Esophagus squamous epithelium (tissue), 5 donors: ENCODE results near the gene NRF1. TPM values are rescaled to one million over a fixed set of nuclear protein-coding genes. Genes with fewer than 3 reads are reported as not detected.

ENCODE experiments used
- DNase-seq: peaks from one replicate; lab custom pipeline; 2025; lab: John Stamatoyannopoulos, UW
- H3K27ac ChIP-seq, 4 donors: fragments of 200-600 bp; sonication (generic); one replicate each; pipeline ENCODE4 v1.5.1; 2016 to 2019; ENCODE audit warnings: mild to moderate bottlenecking in 1 of 4
- H3K27me3 ChIP-seq, 4 donors: fragments of 200-600 bp; sonication (generic); 1 replicate in 3 of 4; 2 replicates in 1 of 4; pipeline versions ENCODE4 v1.5.1 to v1.6.0; 2017 to 2021; ENCODE audit warnings: antibody characterized with exemption in 1 of 4
- H3K36me3 ChIP-seq, 3 donors: fragments of 200-600 bp; sonication (generic); one replicate each; pipeline ENCODE4 v1.5.1; 2016 to 2019
- H3K4me1 ChIP-seq, 3 donors: fragments of 200-600 bp; sonication (generic); one replicate each; pipeline ENCODE4 v1.5.1; 2017 to 2019
- H3K4me3 ChIP-seq, 4 donors: fragments of 200-600 bp; sonication (generic); 1 replicate in 3 of 4; 2 replicates in 1 of 4; pipeline ENCODE4 v1.5.1; 2016 to 2019; ENCODE audit warnings: mild to moderate bottlenecking in 2 of 4, moderate library complexity in 1 of 4
- H3K9me3 ChIP-seq, 3 donors: fragments of 200-600 bp; sonication (generic); one replicate each; pipeline ENCODE4 v1.5.1; 2016 to 2019
- CTCF ChIP-seq, 6 experiments: fragments of 450-650 bp in 4 of 6; fragments of 200-600 bp in 2 of 6; sonication (generic) in 2 of 6; IDR thresholded peaks; one replicate each; pipeline ENCODE4 v1.5.1; 2016 to 2019; ENCODE audit warnings: antibody characterized with exemption in 6 of 6, mild to moderate bottlenecking in 4 of 6, moderate library complexity in 4 of 6
- POLR2A ChIP-seq, 4 donors: fragments of 450-650 bp; IDR thresholded peaks; one replicate each; pipeline ENCODE4 v1.6.1; 2017; ENCODE audit warnings: antibody characterized with exemption in 4 of 4, mild to moderate bottlenecking in 4 of 4, moderate library complexity in 3 of 4
- WGBS, 2 donors: methylation state at CpG; one replicate each; pipeline ENCODE4 v1.1.5; 2018; 5-methylcytosine and 5-hydroxymethylcytosine counted together
- intact Hi-C: fragments of 100-400 bp; cut with DNase I; formaldehyde crosslinking; loops from one replicate; pipeline ENCODE4 v1.15.0; 2022
- total RNA-seq, 4 donors: library from RNA; depleted of rRNA; stranded (reverse); fragments of >200 nt; gene quantifications; one replicate each; pipeline ENCODE4 v1.1.0, GENCODE V29; 2016
- donor health status: DM: yes; HTN: yes; CAD: no.

NRF1 gene
- total RNA-seq, 4 donors from 2014 or later, result 10.0 to 18.3 (median 13.3) TPM

GRCh38 chr7:129775695-129776361 lies 164.3 kb downstream of the NRF1 start:
- no peak for DNase-seq
- intact Hi-C loops, result no loop called here
- 79 to 88% methylated on average over 4 to 6 of the region's 12 CpGs for WGBS, 2 donors
- Histone ChIP-seq H3K27ac (no peak overlapping the region), H3K9me3 (no peaks in the 10 kb centered on the region), H3K4me1 (peaks cover 18 to 29% (median 25%) of the 10 kb centered on the region in 3 donors), H3K4me3 (no peak overlapping the region), H3K36me3 (no peaks in the 10 kb centered on the region), H3K27me3 (peaks cover 9 to 70% (median 22%) of the 10 kb centered on the region in 4 donors)
- TF ChIP-seq CTCF (IDR thresholded peaks at IDR 0.05) (no peak), POLR2A (IDR thresholded peaks at IDR 0.05) (no peak)

DNA sequence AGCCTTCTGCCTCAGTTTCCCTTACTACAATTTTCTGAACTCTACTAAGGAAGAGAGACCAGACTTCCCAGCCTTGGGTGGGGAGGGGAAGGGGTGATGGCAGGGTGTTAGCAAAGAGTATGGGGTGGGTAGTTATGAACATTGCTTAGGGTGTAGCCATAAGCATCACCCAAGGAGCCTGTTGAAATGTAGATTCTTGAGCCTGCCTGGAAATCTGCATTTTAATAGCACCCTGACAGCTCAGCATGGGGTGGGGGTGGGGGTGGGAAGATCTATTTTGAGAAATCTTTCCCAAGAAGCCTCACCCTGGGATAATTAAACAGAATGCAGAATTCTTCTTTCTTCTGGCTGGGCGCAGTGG lies 164.8 kb downstream of the NRF1 start:
- no peaks in the 10 kb centered on the region for H3K36me3 ChIP-seq
- intact Hi-C loops, result no loop called here
- WGBS, 2 donors, result 75 to 89% methylated on average over 1 of the region's 1 CpG
- no peak for TF ChIP-seq CTCF (IDR thresholded peaks at IDR 0.05)
- no peak for TF ChIP-seq POLR2A (IDR thresholded peaks at IDR 0.05)
- H3K27ac ChIP-seq, result no peak overlapping the region
- H3K4me1 ChIP-seq, result peaks cover 23 to 34% (median 30%) of the 10 kb centered on the region in 3 donors
- H3K27me3 ChIP-seq, result peaks cover 14 to 75% (median 27%) of the 10 kb centered on the region in 4 donors
- no peak overlapping the region for H3K4me3 ChIP-seq
- no peaks in the 10 kb centered on the region for H3K9me3 ChIP-seq
- DNase-seq, result no peak

- Histone ChIP-seq H3K4me3 (no peak overlapping the region), H3K4me1 (peaks cover 32 to 44% (median 40%) of the 10 kb centered on the region in 3 donors), H3K9me3 (no peaks in the 10 kb centered on the region), H3K27ac (no peak overlapping the region), H3K36me3 (no peaks in the 10 kb centered on the region), H3K27me3 (peaks cover 22 to 85% (median 36%) of the 10 kb centered on the region in 4 donors)
- no peak for DNase-seq
- TF ChIP-seq POLR2A (IDR thresholded peaks at IDR 0.05), result no peak
- TF ChIP-seq CTCF (IDR thresholded peaks at IDR 0.05), result no peak
- intact Hi-C loops, result no loop called here
- 59 to 61% methylated on average over 7 to 10 of the region's 19 CpGs for WGBS, 2 donors
Measured at GRCh38 chr7:129777195-129777844, 165.8 kb downstream of the NRF1 start.

DNA sequence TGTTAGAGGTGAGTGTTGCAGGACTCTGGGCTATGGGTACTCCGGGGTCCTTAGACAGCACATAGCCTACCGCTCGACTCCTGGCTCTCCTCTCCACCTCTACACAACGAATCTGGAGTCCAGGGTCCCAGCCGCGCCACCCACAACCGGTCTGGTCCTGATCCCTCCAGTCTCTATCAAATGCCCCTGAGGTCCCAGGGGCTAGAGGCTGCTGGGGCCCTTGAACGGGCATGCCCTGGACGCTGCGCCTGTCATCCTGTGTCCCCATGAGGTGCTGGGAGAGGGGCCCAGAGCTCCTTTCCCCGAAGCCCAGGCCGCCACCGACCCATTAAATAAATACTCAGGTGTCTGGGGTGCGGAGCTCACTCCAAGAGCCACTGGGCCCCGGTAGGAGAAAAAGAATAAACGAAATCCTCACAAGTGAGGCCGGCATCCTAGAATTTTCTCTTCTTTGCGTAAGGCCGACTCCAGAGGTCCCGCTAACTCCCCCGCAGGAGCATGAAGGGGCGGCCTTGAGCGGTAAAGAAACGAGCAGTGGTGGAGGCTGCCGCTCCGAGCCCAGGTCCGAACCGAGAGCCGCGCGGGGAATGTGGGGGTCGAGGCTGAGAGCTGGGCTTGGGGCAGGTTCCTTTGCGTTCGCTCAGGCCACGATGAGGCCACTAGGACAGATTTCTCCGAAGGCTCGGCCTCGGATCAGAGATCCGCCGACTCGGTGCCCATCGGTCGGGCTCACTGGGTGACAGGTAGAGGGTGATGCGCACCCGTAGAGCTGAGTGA lies 166.7 kb downstream of the NRF1 start:
- H3K27me3 ChIP-seq, result peaks cover 30 to 87% (median 43%) of the 10 kb centered on the region in 4 donors
- WGBS, 2 donors, result 36 to 53% methylated on average over 19 of the region's 45 CpGs
- H3K27ac ChIP-seq, result no peak overlapping the region
- no peak for DNase-seq
- H3K36me3 ChIP-seq, result no peaks in the 10 kb centered on the region
- TF ChIP-seq POLR2A (IDR thresholded peaks at IDR 0.05) (no peak), CTCF (IDR thresholded peaks at IDR 0.05) (no peak)
- H3K4me3 ChIP-seq, result peak overlapping the region in 3 of 4 donors; percentile 68 to 77 (median 71)
- intact Hi-C loops, result no loop called here
- H3K9me3 ChIP-seq, result no peaks in the 10 kb centered on the region
- peaks cover 34 to 53% (median 48%) of the 10 kb centered on the region in 3 donors for H3K4me1 ChIP-seq
